Mesangial cell (primary cell): ENCODE data around the gene RRP12. TPM values are rescaled to one million over a fixed set of nuclear protein-coding genes. Genes with fewer than 3 reads are reported as not detected.

Experiments
- total RNA-seq: library from RNA; depleted of rRNA; stranded (reverse); fragments of >200 nt; gene quantifications from 2 replicates; pipeline ENCODE4 v1.2.3, GENCODE V29; 2015

The RRP12 gene
- total RNA-seq: 21.7 and 30.3 TPM in 2 replicates

GRCh38 chr10:97400665-97401454, at the start of gene RRP12:
Gene RRP12, minus strand, starts transcription at chr10:97401340. Its CDS starts 109 bp downstream, at chr10:97401231.

GRCh38 chr10:97445722-97446639, 44.8 kb upstream of the RRP12 start, which contains the start of the genes EXOSC1 and ZDHHC16:
Gene EXOSC1, minus strand, starts transcription at chr10:97446006. Its CDS starts 21 bp downstream, at chr10:97445985.
Gene ZDHHC16, plus strand, starts transcription at chr10:97446175. Its CDS starts 5,501 bp downstream, at chr10:97451676.

GRCh38 chr10:97425964-97426775, 25.0 kb upstream of the RRP12 start, which contains the start of gene PGAM1:
Gene PGAM1, plus strand, starts transcription at chr10:97426191. Its CDS starts 117 bp downstream, at chr10:97426308.

GRCh38 chr10:97334370-97335175, 66.6 kb downstream of the RRP12 start, which contains the start of gene FRAT2:
Gene FRAT2, minus strand, starts transcription at chr10:97334729. Its CDS starts 157 bp downstream, at chr10:97334572.

GRCh38 chr10:97318772-97319651, 82.1 kb downstream of the RRP12 start, which contains the start of gene FRAT1:
Gene FRAT1, plus strand, starts transcription at chr10:97319271. Its CDS starts 183 bp downstream, at chr10:97319454.

Other genes starting within 250 kb of the RRP12 start
- gene SLIT1, start 215.4 kb downstream of the RRP12 start, total RNA-seq: under 0.01 and 0.16 TPM in 2 replicates
- gene ARHGAP19, start 108.7 kb downstream of the RRP12 start, total RNA-seq: 6.0 and 9.0 TPM in 2 replicates
- gene FRAT1, start 82.1 kb downstream of the RRP12 start, total RNA-seq: 1.3 and 3.2 TPM in 2 replicates
- gene FRAT2, start 66.6 kb downstream of the RRP12 start, total RNA-seq: 3.3 and 6.7 TPM in 2 replicates
- 331 and 615 TPM in 2 replicates for gene PGAM1, start 24.9 kb upstream of the RRP12 start, total RNA-seq
- 35.7 and 47.3 TPM in 2 replicates for gene EXOSC1, start 44.7 kb upstream of the RRP12 start, total RNA-seq
- gene ZDHHC16, start 44.8 kb upstream of the RRP12 start, total RNA-seq: 38.0 and 59.6 TPM in 2 replicates
- 96.1 and 128 TPM in 2 replicates for gene MMS19, start 97.1 kb upstream of the RRP12 start, total RNA-seq
- gene UBTD1, start 97.6 kb upstream of the RRP12 start, total RNA-seq: 45.5 and 55.0 TPM in 2 replicates
- 0.81 and 3.0 TPM in 2 replicates for gene ANKRD2, start 171.4 kb upstream of the RRP12 start, total RNA-seq
- gene HOGA1, start 183.0 kb upstream of the RRP12 start, total RNA-seq: 3.1 and 18.4 TPM in 2 replicates
- 0.13 TPM in 1 of 2 replicates, not detected in the other for gene C10orf62, start 188.4 kb upstream of the RRP12 start, total RNA-seq
- gene MORN4, start 232.2 kb upstream of the RRP12 start, total RNA-seq: 7.5 and 9.5 TPM in 2 replicates
- gene PI4K2A, start 239.3 kb upstream of the RRP12 start, total RNA-seq: 20.2 and 23.8 TPM in 2 replicates